Tibial nerve (tissue), 4 donors: ENCODE measurements around the gene C16orf96.

Experiments
- EP300 ChIP-seq, 2 donors: sonication (generic); formaldehyde crosslinking; IDR thresholded peaks; one replicate each; pipeline ENCODE4 v1.6.1; 2017; ENCODE audit warnings: antibody characterized with exemption in 2 of 2, mild to moderate bottlenecking in 1 of 2
- POLR2A ChIP-seq, 2 donors: fragments of 450-650 bp; IDR thresholded peaks; one replicate each; pipeline ENCODE4 v1.6.1; 2017; ENCODE audit warnings: antibody characterized with exemption in 2 of 2, mild to moderate bottlenecking in 2 of 2, moderate library complexity in 2 of 2
- TF ChIP-seq, protein P1 (sequence below), 5 experiments: fragments of 200-600 bp in 3 of 5; fragments of 450-650 bp in 2 of 5; sonication (generic) in 3 of 5; IDR thresholded peaks; one replicate each; pipeline ENCODE4 v1.5.1; 2016 to 2019; ENCODE audit warnings: antibody characterized with exemption in 5 of 5, mild to moderate bottlenecking in 3 of 5, moderate library complexity in 2 of 5

DNA sequence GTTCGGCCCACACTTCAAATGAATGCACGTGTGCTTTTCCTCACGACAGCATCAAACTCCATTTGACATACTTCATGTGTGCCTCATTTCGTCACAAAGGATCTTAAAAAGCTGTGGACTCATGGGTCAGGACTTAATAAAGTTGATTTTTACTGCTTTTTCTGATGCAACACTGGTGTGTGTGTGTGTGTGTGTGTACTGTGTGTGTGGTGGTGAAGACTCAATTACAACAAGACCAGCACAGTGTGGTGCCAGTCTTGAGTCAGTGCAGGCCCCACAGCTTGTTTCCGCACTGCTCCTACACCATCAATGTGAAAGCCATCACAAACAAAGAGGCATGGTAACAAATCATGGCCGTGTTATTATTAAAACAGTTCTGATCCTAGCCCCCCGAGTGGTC is 35.2 kb upstream of the C16orf96 start:
- TF ChIP-seq, protein P1, sequence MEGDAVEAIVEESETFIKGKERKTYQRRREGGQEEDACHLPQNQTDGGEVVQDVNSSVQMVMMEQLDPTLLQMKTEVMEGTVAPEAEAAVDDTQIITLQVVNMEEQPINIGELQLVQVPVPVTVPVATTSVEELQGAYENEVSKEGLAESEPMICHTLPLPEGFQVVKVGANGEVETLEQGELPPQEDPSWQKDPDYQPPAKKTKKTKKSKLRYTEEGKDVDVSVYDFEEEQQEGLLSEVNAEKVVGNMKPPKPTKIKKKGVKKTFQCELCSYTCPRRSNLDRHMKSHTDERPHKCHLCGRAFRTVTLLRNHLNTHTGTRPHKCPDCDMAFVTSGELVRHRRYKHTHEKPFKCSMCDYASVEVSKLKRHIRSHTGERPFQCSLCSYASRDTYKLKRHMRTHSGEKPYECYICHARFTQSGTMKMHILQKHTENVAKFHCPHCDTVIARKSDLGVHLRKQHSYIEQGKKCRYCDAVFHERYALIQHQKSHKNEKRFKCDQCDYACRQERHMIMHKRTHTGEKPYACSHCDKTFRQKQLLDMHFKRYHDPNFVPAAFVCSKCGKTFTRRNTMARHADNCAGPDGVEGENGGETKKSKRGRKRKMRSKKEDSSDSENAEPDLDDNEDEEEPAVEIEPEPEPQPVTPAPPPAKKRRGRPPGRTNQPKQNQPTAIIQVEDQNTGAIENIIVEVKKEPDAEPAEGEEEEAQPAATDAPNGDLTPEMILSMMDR (IDR thresholded peaks at IDR 0.05): no peak
- TF ChIP-seq POLR2A (IDR thresholded peaks at IDR 0.05): no peak
- TF ChIP-seq EP300 (IDR thresholded peaks at IDR 0.05): no peak
